GM19099 (cell line): ENCODE results near the gene TTC27.

Experiments used
- POLR2A ChIP-seq: IDR thresholded peaks from 3 replicates; pipeline ENCODE4 v1.6.1; 2011; ENCODE audit warnings: low read depth; ENCODE audit not compliant: insufficient read length; ENCODE audit errors: extremely low read depth

TTC27 gene

DNA sequence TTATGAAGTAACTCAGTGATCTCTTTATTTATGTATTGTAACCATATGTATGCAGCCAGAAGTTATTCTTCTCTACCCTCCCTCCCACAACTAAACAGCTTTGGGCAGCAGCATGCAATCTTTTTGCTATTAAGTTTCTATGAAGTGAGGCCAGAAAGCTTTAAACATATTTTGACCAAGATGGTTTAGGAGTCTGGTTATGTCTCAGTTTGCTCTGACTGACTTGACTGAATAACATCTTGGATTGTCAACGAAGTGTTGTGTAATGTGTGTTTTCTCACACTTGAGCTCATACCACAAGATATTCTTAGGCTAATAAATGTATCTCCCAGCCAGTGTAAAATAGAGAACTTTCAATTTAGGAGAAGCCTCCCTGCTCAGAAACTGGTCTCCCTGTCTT lies 104.3 kb downstream of the TTC27 start:
- TF ChIP-seq POLR2A = no peak

DNA sequence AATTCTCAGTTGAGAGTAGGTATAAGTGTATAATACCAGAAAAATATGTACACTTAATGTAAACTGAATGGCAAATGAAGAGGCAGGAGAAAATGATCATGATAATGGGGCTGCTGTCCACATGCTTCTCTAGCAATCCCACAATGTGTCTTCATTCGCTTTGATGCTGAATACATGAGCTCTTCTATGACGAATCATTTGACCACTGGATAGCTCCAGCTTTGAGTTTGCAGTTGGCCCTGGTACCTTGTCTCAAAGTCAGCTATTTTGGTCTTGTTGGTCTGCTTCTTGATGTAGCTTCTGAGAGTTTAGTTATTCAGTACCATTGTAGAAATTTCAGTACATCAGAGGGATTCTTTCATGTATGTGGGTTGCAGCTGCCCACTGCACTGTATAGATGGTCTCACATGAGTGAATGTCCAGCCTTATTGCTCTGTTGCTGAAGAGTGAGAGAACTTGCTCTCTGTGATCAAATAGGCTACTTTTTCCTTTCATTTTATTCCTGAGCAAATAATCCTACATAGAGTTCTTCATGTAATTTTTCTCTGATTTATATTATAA lies 105.1 kb downstream of the TTC27 start:
- no peak for TF ChIP-seq POLR2A

DNA sequence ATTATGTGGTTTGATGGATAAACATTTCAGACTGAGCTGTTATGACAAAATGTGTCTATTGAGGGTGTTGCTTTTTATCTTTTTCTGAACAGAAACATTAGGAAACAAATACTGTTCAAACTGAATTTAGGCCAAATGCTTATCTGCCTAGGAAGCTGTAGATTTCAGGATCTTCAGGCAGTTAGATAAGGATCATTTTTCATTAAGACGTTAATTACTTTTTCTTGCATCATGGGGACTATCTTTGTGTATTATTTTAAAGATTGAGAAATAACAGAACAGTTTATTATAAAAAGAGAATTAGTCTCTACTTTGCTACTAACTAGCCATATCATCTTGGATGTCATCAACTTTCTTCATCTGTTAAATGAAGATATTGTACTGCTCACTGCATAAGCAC lies 107.5 kb downstream of the TTC27 start:
- no peak for TF ChIP-seq POLR2A

DNA sequence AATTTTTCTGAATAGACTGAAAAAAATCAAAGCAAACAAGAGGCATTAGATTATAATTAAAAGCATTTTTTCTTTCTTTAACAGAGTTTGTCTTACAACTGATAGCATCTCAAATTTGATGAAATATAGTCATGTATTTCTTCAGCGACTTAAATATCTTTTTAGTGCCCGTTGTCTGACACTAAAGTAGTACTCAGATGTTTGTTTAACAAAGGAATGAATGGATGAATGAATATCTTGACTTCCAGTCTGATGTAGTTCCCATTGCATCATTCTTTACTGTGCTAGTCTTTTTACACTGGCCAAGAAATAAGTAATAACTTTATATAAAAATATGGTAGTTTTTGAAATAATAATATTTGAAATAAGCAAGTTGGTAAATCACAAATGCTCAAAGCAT lies 111.1 kb downstream of the TTC27 start:
- no peak for TF ChIP-seq POLR2A

DNA sequence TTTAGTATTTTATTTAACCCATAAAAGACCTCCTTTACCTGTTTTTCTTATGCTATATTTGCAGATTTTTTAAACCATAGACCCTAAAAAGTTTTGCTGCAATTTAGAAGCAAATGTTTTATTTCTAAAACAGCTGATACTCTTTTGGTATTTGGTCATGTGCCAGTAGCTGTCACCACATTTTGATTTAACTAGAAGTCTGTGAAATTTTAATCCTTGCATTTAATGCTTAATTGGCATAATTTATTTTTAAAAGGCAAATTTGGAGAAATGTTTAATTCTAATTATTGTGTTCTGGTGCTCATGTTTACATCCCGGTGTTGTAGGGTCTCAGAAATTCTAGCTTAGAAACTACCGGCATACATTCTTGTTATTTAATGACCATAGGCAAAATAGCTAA lies 111.8 kb downstream of the TTC27 start:
- no peak for TF ChIP-seq POLR2A

DNA sequence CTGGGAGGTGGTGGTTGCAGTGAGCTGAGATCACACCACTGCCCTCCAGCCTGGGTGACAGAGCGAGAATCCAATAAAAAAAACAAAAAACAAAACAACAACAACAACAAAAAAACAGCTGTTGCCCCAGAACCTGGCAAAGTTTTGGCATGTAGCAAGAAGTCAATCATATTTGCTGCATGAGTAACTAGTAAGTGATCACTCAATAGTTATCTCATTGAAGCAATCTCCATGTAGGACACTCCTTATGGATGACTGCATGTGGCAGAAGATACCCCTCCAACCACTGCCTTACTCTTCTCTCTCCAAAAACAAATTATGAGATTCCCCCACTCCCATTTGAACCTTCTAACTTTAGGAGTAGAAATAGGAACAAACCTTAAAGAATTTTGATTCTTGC lies 113.7 kb downstream of the TTC27 start:
- TF ChIP-seq POLR2A = no peak

DNA sequence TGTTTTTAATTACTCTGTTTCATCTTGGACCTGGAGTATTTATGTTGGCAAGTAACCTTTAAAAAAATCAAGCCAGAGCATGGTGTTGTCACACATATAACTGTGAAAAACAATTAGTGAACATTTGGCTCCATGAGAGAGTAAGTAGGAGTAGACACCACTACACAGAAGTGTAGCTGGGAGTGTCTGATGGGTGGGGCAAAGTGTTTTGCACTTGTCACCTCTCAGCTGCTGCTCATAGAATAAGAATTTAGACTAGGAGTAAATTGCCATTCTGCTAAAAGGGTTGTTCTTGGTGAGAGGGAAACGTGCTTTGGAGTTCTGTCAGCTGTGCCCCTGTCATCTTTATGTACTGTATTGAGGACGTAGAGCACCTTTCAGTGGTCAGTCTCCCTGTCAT lies 114.5 kb downstream of the TTC27 start:
- no peak for TF ChIP-seq POLR2A

DNA sequence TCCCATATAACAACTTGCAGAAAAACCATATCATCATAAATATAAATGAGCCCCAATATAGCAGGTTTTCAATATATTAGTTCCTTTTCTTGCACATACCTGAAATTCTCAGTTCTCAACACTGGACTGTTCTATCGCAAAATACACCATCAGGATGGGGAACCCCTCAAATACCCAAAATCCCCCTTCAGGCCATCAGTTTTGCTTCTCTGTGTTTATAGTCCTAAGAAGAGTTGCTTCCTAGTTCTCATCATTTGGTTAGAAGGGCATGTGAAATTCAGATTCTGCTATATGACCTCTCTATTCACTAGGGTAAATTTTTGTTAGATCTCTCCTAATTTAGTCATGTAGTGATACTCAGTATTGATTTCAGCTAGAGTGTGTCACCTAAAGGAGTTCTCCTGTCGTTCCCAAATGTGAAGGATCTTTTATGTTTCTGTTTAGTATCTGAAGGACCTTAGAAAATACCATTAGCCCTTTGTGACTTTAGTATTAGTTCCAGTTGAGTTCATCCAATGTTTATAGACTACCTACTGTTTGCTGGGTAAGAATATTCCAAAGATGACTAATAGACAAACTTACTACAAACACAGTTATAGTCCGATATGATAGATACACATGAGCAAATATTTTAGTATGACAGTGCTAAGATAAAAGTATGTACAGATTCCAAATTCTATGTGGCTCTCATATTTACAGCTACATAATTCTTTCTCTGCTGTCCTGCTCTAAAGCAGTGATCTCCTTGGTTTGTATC lies 115.8 kb downstream of the TTC27 start:
- TF ChIP-seq POLR2A = no peak

DNA sequence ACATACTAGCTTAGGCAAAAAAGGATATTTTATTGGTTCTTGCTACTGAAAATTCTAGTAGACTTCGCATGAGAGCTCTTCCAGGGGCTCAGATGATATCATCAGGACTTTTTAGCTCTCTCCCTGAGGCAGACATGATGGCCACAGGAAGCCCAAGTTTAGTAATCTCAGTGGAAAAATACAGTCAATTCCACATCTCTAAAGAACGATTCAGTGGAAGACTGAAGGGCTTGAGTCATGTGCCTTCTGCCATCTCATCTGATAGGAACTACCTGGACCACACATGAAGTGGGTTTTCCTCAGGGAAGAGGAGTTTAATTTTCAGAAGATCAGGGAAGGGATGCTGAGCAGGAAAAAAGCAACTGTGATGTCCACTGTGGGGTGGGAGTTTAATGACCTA lies 117.3 kb downstream of the TTC27 start:
- no peak for TF ChIP-seq POLR2A

DNA sequence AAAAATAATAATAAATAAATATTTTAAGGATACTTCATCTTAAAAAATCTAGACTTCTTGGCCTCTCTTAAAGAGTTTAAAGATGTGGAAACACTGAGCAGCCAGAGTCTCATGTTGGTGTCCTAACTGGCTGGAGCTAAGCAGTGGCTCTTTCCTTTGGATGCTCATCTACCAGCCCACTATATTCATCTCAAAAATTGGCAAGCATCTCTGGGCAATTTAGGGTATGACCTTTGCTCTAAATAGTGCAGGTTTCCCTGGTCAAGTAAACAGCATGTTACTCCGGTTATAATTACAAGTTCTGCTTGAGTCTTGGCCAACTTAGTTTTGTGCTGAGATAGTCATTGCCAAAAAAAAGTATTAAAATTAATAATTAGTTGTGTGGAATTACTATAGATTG lies 117.8 kb downstream of the TTC27 start:
- TF ChIP-seq POLR2A = no peak

DNA sequence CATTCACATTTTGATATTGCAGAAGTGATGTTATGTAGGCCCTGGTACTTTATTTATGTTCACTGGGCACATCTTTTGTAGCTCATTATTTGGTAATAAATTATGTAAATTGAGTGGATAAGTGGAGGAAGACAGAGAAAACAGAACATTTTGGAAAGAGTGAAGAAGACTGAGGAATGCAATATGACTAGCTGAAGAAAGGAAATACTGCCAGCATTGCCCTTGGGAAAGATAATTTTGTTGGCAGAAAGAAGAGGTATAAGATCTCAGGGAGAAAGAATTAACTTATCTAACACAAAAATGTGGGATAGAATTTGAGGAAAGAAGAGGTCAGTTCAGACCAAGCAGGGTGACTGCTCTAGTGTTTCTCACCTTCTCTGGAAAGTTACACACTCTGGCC lies 118.8 kb downstream of the TTC27 start:
- no peak for TF ChIP-seq POLR2A

DNA sequence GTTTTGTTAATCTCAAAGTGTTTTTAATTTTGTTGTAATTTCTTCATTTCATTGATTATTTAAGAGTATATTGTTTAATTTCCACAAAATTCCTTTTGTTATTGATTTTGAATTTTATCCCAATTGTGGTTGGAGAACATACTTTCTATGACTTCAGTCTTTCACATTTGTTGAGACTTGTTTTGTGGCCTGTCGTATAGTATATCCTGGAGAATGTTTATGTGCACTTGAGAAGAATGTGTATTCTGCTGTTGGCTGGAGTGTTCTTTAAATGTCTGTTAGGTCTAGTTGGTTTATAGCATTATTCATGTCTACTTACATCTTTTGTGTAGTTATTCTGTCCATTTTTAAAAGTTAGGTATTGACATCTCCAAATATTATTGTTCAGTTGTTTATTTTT lies 120.3 kb downstream of the TTC27 start:
- no peak for TF ChIP-seq POLR2A

DNA sequence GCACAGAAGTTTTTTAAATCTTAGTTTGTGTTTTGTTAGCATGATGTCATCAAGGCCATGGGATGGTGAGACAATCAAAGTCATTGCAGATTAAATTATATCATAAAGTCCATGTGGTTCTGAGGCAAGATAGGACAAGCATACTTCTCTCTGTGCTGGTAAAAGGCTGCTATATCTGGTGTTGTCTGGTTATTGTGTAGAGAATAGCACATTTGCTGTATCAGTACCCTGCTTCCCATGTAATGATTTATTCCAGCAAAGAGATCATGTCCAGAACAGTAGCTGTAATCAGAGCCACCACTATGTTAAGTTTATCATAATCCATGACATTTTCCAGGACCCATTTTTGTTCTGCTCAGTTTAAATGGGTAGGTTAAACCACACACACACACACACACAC lies 123.0 kb downstream of the TTC27 start:
- no peak for TF ChIP-seq POLR2A

DNA sequence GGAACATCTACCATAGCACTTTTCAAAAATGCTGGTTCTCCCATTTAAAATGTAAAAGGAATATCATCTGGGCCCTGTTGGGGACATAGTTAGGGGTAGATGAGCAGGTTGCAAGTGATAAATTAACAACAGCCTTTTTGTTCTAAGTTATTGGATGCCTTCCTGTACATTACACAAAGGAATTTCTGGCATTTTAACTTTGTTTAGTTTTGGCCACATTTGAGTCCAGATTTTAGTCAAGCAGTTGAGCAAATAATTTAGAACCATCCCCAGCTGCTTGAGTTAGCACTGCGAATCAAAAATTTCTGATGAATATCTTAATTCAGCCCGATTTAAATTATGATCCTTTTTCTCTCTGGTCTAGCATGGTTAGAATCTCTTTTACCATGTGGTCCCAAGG lies 124.4 kb downstream of the TTC27 start:
- no peak for TF ChIP-seq POLR2A

DNA sequence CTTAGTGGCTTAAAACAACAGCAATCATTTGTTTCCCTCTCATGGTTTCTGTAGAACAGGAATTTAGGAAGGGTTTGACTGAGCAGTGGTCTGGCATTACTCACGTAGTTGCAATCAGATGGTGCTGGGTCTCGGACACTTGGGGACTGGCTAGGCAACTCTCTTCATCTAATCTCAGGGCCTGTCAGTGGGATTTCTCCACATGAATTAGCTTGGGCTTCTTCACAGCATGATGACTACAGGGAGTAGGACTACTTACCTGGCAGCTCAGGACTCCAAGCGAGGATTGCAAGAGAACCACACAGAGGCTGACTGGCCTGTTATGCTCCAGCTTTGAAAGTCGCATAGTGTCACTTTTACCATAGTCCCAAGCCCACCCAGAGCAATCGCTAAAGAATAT lies 125.1 kb downstream of the TTC27 start:
- TF ChIP-seq POLR2A = no peak

DNA sequence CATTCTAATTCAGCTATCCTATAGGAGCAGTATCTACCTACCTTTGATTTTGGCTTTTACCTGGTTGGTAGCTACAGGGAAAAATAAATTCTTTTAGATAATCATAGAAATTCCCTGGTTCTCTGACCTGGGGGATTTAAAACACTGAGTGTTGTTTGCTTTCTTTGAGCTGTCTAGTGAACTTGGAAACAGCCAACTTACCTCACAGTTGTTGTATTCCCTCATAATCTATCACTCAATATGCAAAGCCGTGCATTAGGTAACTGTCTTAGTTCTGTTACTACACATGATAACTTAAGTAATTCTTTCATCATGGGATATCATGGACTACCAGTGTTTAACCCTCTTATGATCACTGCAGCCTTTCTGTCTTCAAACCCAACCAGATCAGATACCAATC lies 127.8 kb downstream of the TTC27 start:
- no peak for TF ChIP-seq POLR2A

DNA sequence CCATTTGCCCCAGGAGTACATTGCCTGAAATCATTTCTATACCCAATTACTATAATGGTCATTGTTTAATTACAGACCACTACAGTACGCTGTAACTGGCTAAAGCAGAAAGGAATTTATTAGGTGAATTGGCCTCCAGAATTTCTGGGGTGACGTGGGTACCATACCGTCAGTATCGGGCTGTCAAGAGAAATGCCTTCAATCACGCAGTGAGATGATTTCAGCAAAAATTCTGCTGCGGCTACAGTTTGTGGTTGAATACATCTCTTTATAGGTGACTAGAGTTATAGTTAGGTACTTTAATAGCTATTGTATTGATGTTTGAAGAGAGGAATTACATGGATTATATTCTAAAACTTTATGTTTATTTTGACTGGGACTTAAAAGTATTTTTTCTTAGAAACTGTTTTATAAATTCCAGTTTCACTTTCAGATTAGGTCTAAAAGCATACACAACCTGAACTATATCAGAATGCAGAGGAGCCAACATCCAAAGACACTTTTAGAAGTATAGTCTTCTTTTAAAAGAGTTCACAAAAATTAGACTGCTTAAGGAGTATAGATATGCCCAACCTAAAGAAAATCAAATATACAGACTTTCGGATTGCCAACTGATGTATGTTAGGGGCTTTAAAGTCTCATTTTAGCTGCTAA lies 128.4 kb downstream of the TTC27 start:
- TF ChIP-seq POLR2A = no peak

DNA sequence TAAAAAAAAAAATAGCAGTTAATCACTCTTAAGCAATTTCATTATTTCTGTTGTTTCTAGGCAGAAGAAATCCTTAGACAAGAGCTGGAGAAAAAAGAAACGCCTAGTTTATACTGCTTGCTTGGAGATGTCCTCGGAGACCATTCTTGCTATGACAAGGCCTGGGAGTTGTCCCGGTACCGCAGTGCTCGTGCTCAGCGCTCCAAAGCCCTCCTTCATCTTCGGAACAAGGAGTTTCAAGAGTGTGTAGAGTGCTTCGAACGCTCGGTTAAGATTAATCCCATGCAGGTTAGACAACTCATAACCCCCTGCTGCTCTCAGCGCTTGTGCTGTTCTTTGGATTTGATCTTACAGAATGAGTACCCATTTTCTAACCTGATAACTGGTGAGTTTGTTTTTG lies 130.4 kb downstream of the TTC27 start:
- no peak for TF ChIP-seq POLR2A
